HFFc6 (cell line): ENCODE results near the gene EPB41. TPM values are rescaled to one million over a fixed set of nuclear protein-coding genes. Genes with fewer than 3 reads are reported as not detected.
"Not testable (repeated sequence)": the region's sequence is repeated elsewhere in the genome, so short reads cannot be mapped to it uniquely, and the experiment has no call there.

Experiments
- DNase-seq: peaks from one replicate; pipeline ENCODE4 v3.0.0-alpha.2; 2018
- H3K27ac Mint-ChIP-seq: 2 replicates; pipeline ENCODE4 v1.8.0; 2020; ENCODE audit warnings: mild to moderate bottlenecking, mixed read lengths
- H3K27me3 Mint-ChIP-seq: 2 replicates; pipeline ENCODE4 v1.8.0; 2021; ENCODE audit warnings: mild to moderate bottlenecking, moderate library complexity, mixed read lengths; ENCODE audit not compliant: insufficient read depth
- H3K36me3 Mint-ChIP-seq: 2 replicates; pipeline ENCODE4 v1.8.0; 2021; ENCODE audit warnings: low read depth, mixed read lengths
- H3K4me1 Mint-ChIP-seq: 2 replicates; pipeline ENCODE4 v1.8.0; 2020; ENCODE audit warnings: low read depth, mixed read lengths
- H3K4me3 Mint-ChIP-seq: 2 replicates; pipeline ENCODE4 v1.8.0; 2020; ENCODE audit warnings: mild to moderate bottlenecking, moderate library complexity, mixed read lengths
- H3K9me3 Mint-ChIP-seq: 2 replicates; pipeline ENCODE4 v1.8.0; 2020; ENCODE audit warnings: mild to moderate bottlenecking, mixed read lengths
- CTCF ChIP-seq: fragments of 200-600 bp; sonication (generic); IDR thresholded peaks from 2 replicates; pipeline ENCODE4 v1.5.0; 2021; ENCODE audit warnings: antibody characterized with exemption, mild to moderate bottlenecking
- total RNA-seq, 6 experiments: library from RNA; stranded (reverse); fragmentation: NEBNext Ultra II Directional; extraction: Animal tissue kit (Norgen Biotek cat#: 25700); gene quantifications; 2 replicates in 1 of 6; 3 replicates in 5 of 6; pipeline ENCODE4 v1.2.3, GENCODE V29; 2021

EPB41 gene
- total RNA-seq, 6 experiments from 2014 or later, result 2.4 to 8.8 (median 3.4) TPM

- Mint-ChIP-seq H3K27ac (no peak overlapping the region), H3K9me3 (no peaks in the 10 kb centered on the region), H3K27me3 (no peaks in the 10 kb centered on the region; the same call in 1 of the 2 replicates), H3K4me1 (no peaks in the 10 kb centered on the region; the same call in 1 of the 2 replicates), H3K4me3 (no peak overlapping the region), H3K36me3 (no peaks in the 10 kb centered on the region)
- no peak for DNase-seq
- no peak for TF ChIP-seq CTCF
Observed at GRCh38 chr1:29099286-29099685, 184.9 kb downstream of the EPB41 start.

- Mint-ChIP-seq H3K27ac (no peak overlapping the region), H3K27me3 (no peaks in the 10 kb centered on the region; the same call in 1 of the 2 replicates), H3K9me3 (no peaks in the 10 kb centered on the region), H3K36me3 (no peaks in the 10 kb centered on the region), H3K4me1 (no peaks in the 10 kb centered on the region), H3K4me3 (no peak overlapping the region)
- no peak for TF ChIP-seq CTCF
- no peak for DNase-seq
Observed at GRCh38 chr1:29100487-29100886, 186.1 kb downstream of the EPB41 start.

- Mint-ChIP-seq H3K36me3 (no peaks in the 10 kb centered on the region), H3K27ac (no peak overlapping the region), H3K27me3 (no peaks in the 10 kb centered on the region; the same call in 1 of the 2 replicates), H3K4me1 (no peaks in the 10 kb centered on the region), H3K4me3 (no peak overlapping the region), H3K9me3 (no peaks in the 10 kb centered on the region)
- no peak for TF ChIP-seq CTCF
- no peak for DNase-seq
Observed at GRCh38 chr1:29105822-29106221, 191.5 kb downstream of the EPB41 start.

- not testable (repeated sequence) for H3K36me3 Mint-ChIP-seq, H3K4me3 Mint-ChIP-seq, H3K27me3 Mint-ChIP-seq, H3K27ac Mint-ChIP-seq, H3K4me1 Mint-ChIP-seq, DNase-seq, H3K9me3 Mint-ChIP-seq
Observed at GRCh38 chr1:29108041-29108440, 193.7 kb downstream of the EPB41 start.

GRCh38 chr1:29112705-29113412 lies 198.5 kb downstream of the EPB41 start:
- no peak overlapping the region for H3K27ac Mint-ChIP-seq
- TF ChIP-seq CTCF, result no peak
- no peaks in the 10 kb centered on the region for H3K9me3 Mint-ChIP-seq
- no peaks in the 10 kb centered on the region for H3K36me3 Mint-ChIP-seq
- DNase-seq, result no peak
- no peaks in the 10 kb centered on the region for H3K4me1 Mint-ChIP-seq
- H3K27me3 Mint-ChIP-seq, result no peaks in the 10 kb centered on the region
- H3K4me3 Mint-ChIP-seq, result no peak overlapping the region

- Mint-ChIP-seq H3K27ac (no peak overlapping the region), H3K4me3 (no peak overlapping the region), H3K27me3 (peaks cover 2% of the 10 kb centered on the region; the same call in 1 of the 2 replicates), H3K9me3 (no peaks in the 10 kb centered on the region), H3K4me1 (no peaks in the 10 kb centered on the region), H3K36me3 (no peaks in the 10 kb centered on the region)
- TF ChIP-seq CTCF, result no peak
- DNase-seq, result no peak
Observed at GRCh38 chr1:29113413-29114117, 199.2 kb downstream of the EPB41 start.
